ENCODE measurements around the gene MSRB3. TPM values are rescaled to one million over a fixed set of nuclear protein-coding genes. Genes with fewer than 3 reads are reported as not detected.

MSRB3 gene
- total and polyA plus RNA-seq, 2 experiments from 2014 or later: 0.95 to 1.7 TPM

- Mint-ChIP-seq H3K4me3 (peak overlapping the region; percentile 0; the same call in 1 of the 3 replicates), H3K4me1 (peaks cover 13% of the 10 kb centered on the region), H3K27me3 (ENCODE audit: insufficient read depth, low read depth, poor library complexity) (no peaks in the 10 kb centered on the region), H3K27ac (peak overlapping the region; percentile 69), H3K36me3 (ENCODE audit: low read depth) (no peaks in the 10 kb centered on the region), H3K9me3 (no peaks in the 10 kb centered on the region)
- no peaks in the 10 kb centered on the region for H3K36me3 ChIP-seq (ENCODE audit: insufficient read depth)
- peak; percentile 27 for DNase-seq (ENCODE audit: low spot score)
- ATAC-seq: peak; percentile 61
- H3K79me2 ChIP-seq (replicated peaks; ENCODE audit: insufficient read depth): no peaks in the 10 kb centered on the region
- H3K4me2 ChIP-seq: peak overlapping the region; percentile 17
- no peaks in the 10 kb centered on the region for H4K20me1 ChIP-seq (replicated peaks; ENCODE audit: insufficient read depth)
- no peaks in the 10 kb centered on the region for H3K27me3 ChIP-seq (ENCODE audit: insufficient read depth)
- no peaks in the 10 kb centered on the region for H3K9me2 ChIP-seq (ENCODE audit: insufficient read depth)
- H3K4me3 ChIP-seq: no peak overlapping the region
- no peaks in the 10 kb centered on the region for H3F3A ChIP-seq (replicated peaks; ENCODE audit: low read depth)
- H2AFZ ChIP-seq: peak overlapping the region; percentile 2; the same call in 1 of the 2 replicates
- H3K27ac ChIP-seq (ENCODE audit: low read depth): no peak overlapping the region
- peaks cover 13% of the 10 kb centered on the region; the same call in 1 of the 2 replicates for H3K4me1 ChIP-seq (ENCODE audit: insufficient read depth)
- TF ChIP-seq REST (IDR thresholded peaks at IDR 0.05; ENCODE audit: unreplicated experiment): no peak
- TF ChIP-seq NANOG (IDR thresholded peaks at IDR 0.05; ENCODE audit: borderline replicate concordance): no peak
- no peak for TF ChIP-seq ETS1 (IDR thresholded peaks at IDR 0.05)
- no peak for TF ChIP-seq ZNF462 (CRISPR knock-in tag; IDR thresholded peaks at IDR 0.05)
- no peak for TF ChIP-seq EZH2 (IDR thresholded peaks at IDR 0.05; ENCODE audit: low read depth, unreplicated experiment)
- no peak for TF ChIP-seq ZNF114 (CRISPR knock-in tag; IDR thresholded peaks at IDR 0.05)
- no peak for TF ChIP-seq JUNB (IDR thresholded peaks at IDR 0.05; ENCODE audit: unreplicated experiment)
- no peak for TF ChIP-seq CREB1 (CRISPR knock-in tag; IDR thresholded peaks at IDR 0.05; ENCODE audit: low read depth)
- TF ChIP-seq ZNF331 (CRISPR knock-in tag; IDR thresholded peaks at IDR 0.05; ENCODE audit: low read depth): no peak
- TF ChIP-seq STAT1 (IDR thresholded peaks at IDR 0.05; ENCODE audit: unreplicated experiment): no peak
- no peak for TF ChIP-seq EZH2phosphoT487 (IDR thresholded peaks at IDR 0.05; ENCODE audit: unreplicated experiment)
- TF ChIP-seq CTCF (conservative IDR thresholded peaks at IDR 0.05; ENCODE audit: low read depth in 2 of 2): no peak
- TF ChIP-seq POLR2AphosphoS5 (IDR thresholded peaks at IDR 0.05; ENCODE audit: low read depth): no peak
These were observed 84.0 kb downstream of the MSRB3 start for GRCh38 chr12:65362234-65363031.
